ENCODE measurements around the gene DCANP1.
"Not testable (repeated sequence)": the region's sequence is repeated elsewhere in the genome, so short reads cannot be mapped to it uniquely, and the experiment has no call there.

Gene DCANP1, protein sequence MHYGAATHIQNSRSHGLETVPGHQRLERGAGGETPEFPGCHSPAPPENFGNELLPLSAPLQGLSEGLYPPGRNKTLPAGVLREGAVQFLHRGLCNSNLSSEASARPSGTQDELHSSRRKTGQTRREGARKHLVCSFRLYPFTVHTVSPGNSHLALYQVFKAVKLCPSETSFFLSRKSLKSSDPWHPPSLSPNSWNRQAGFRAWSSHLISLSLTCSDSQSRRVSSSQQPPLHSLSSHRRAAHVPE

DNA sequence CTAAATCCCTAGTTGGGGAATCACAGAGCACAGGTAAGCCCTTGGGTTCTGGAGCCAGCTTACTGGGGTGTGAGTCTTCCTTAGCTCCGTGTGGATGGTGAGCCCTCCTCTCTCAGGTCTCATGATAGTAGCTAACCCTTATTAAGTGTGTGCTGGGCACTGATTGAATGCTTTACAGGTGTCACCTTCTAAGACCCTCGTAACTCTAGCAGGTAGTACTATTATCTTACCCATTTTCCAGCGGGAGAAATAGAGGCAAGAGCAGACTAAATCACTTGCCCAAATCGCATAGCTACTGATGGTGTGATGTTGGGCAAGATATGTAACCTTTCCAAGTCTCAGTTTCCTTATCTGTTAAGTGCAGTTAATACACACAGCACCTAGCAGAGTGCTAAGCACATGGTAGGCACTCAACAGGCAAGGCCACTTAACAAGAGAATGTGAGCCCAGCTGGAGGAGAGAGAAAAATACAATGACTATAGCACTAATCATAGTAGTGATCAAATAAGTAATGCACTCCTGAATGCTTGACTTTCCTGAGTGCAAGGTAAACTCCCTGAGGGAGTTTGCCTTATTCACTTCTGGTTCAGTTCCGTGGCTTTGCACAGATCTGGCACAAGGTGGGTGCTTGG is at the start of gene DCANP1:
Gene DCANP1 (minus strand): TSS at position 51 of the 632 bp plus-strand sequence. CDS start 240 bp downstream, outside the sequence.
- DNase-seq (ENCODE audit: low read depth, low spot score), result no peak

DNA sequence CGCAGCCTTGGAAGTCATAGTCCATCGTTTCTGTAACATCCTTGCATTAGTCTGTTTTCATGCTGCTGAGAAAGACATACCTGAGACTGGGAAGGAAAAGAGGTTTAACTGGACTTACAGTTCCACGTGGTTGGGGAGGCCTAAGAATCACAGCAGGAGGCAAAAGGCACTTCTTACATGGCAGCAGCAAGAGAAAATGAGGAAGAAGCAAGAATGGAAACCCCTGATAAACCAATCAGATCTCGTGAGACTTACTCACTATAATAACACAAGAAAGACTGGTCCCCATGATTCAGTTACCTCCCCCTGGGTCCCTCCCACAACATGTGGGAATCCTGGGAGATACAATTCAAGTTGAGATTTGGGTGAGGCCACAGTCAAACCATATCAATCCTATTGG is 48.4 kb upstream of the DCANP1 start:
- not testable (repeated sequence) for DNase-seq (ENCODE audit: low read depth, low spot score)

DNA sequence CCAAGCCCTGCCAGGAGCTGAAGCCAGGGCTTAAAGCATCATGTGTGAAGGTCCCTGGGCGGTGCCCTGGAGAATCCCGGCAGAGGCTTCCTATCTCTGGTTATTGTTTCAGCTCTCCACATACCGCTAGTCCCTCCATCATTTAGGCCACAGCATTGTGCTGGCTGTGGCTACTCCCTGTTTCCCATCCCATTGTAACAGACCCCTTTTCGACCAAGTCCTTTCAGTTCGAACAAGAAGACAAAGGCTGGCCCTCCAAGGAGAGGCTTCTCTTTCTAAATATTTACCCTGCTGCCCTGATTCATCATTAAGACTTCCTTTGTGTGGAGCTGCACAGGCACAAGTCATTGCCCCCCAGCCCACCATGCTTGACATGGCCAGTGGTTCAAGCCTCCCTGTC is 47.0 kb upstream of the DCANP1 start:
- no peak for DNase-seq (ENCODE audit: low read depth, low spot score)

DNA sequence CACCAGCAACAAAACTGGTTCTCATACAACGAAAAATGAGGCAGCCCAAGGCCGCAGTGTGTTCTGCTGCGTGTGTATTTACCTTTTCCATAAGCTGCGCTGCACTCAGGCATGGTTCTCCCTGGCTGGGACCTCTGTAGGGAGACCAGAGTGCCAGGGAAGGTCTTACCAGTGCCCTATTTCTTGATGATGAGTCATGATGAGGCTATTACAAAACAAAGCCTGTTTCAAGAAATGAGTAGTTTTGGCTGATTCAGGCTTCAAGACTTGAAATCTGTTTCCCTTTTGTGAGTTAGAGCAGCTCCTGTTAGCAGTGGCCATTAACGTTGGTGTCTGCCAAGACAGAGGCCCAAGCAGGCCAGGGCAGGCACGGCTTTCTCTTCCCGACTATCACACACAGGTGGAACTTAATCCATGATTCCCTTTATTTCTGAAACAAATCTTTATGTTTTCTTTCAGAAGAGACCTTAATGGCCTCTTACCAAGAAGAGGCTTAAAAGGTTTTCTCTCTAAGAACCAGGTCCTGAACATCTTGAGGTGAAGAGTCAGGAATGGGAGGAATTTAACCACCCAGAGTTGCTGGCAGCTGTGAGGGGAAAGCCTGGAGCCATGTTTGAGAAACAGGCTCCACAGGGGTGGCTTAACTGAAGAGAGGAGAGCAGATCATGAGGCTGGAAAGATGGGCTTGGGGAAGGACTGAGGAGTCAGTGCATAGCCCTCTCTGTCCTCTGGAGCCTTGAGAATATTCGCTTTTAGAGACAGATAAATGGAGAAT is 46.4 kb upstream of the DCANP1 start:
- peak; percentile 85 for DNase-seq (ENCODE audit: low read depth, low spot score)

DNA sequence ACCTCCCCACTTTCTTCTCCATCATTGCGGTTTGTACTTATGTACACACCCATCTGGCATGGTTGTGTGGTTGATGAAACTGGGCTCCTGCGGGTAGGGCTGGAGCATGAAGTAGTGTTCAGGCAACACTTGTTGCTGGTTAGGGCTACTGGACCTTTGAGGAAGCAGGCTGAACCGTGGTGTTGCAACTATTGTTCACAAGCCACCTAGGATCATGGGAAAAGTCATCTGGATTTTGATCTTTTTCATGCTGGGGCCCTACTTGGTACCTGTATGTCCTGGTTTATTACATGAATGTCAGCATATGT is 45.1 kb upstream of the DCANP1 start:
- no peak for DNase-seq (ENCODE audit: low read depth, low spot score)

DNA sequence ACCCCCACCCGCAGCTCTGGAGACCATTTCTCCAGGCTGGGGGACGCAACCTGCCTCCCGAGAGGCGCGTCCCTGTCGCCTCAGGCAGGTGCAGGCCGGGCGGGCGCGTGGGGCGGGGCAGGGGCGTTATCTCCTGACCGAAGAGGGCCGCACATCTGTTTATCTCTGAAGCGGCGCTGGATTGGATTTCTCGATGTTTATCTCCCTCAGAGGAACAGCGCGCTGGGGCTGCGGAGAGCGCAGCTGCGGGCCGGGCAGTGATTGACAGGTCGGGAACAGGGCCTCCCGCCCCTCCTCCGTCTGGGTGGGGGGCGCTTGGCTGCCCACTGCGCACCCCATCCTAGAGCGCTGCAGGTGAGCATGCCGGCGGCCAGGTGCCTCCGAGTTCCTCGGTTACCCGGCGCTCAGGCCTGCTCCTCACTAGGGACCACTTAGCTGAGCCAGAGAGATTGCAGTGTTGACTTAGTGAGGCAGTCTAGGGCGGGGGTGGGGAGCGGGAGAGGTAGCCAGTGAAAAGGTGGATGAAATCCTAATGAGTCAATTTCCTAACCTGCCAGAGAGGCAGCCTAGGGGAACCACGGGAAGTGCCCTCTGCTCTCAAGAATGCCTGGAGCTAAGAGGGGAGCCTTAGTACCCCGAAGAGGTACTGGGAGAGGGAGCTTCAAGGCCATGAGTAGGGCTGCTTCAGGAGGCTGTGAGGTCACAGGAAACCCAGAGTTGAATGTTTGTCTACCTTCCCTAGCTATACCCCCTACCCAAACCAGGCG is 44.6 kb upstream of the DCANP1 start:
- DNase-seq (ENCODE audit: low read depth, low spot score), result no peak

DNA sequence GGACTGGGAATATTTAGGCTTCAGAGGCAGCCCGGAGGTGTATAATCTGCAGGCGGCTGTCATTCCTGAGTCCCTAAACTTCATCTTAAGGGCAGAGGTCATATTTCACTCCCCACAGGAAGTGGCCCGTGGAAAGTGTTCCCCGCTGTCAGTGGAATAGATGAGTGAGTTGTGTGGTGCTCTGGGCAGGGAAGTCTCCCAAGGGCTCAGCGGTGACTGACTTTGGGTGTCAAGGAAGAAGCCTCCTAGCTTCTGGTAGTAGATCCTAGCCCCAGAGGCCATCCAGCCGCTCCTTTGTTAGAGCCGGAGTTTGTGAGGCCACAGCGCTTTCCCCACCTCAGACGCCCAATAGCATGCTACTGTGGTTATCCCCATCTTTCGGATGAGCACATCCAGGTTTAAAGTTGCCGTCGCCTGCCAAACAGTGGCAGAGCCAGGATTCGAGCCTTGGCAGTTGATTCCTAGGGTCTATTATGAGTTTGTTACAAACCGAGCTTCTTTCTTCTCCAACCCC is 43.9 kb upstream of the DCANP1 start:
- DNase-seq (ENCODE audit: low read depth, low spot score), result no peak

DNA sequence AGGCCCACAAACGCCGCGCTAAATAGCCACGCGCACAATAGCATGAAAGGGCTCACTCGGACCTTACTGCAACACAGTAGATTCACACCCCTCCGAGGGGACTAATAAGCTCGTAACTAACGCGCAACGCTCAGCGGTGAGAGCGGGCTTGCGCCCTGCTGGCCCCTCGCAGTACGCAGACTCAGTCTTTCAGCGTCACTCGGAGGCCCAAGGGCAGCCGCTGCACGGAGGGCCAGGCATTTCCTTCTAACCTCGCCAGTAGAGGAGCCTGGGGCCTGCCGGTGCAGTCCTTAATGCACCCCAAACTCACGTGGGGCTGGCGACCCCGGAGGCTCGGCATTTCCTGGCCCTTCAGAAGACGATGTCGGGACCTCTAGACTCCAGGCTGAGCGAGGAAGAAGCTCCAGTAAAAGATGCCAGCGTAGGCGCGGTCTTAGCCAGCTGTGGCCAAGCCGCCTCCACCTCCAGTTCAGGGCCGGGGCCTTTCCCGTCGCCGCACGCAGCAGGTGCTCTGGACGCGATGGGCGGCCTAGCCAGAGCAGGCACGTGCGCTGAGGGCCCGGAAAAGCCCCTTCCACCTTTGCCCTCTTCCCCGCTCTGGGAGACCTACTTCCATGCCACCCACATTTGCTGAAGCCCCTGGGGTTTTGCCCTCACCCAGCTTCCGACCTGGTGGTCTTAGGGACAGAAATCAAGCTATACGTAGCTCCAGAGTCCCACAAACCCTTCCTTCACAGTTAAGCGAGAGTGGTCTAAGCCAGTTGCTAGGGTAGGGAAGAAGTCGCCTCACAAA is 43.3 kb upstream of the DCANP1 start:
- DNase-seq (ENCODE audit: low read depth, low spot score), result no peak

DNA sequence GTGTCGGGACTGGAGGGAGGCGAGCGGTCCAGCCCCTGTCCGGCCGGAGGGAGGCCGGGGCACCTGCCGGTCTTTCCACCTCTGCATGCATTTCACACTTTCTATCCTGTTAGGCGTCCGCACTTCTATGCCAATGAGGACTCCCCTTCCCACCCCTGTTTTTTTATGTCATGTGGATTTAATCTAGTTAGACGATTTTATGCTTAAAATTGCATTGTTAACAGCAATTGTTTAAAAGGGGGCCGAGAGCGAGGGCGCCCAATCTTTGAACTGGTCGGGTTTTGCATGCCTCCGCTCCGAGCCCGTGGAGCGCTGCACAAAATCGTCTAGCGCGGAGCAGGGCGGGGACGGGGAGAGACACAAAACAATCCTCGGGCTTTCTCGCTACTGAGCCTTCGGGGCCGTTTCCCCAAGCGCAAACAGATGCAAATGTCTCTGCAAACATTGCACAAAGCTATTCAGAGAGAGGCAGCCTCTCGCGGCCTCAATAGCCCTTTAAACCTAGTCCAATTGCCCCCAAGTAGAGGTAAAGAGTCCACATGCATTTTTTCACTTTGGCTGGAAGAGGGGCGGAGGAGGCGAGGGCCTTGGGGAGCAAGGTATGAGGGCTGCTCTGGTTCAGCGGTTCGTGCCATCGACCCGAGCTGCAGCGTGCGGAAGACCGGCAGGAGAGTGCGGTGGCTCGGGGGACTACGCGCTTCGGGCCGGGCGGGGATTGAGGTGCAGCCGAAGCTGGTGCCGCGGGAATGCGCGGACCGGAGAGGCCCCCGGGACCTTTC is 42.5 kb upstream of the DCANP1 start:
- DNase-seq (ENCODE audit: low read depth, low spot score), result no peak

DNA sequence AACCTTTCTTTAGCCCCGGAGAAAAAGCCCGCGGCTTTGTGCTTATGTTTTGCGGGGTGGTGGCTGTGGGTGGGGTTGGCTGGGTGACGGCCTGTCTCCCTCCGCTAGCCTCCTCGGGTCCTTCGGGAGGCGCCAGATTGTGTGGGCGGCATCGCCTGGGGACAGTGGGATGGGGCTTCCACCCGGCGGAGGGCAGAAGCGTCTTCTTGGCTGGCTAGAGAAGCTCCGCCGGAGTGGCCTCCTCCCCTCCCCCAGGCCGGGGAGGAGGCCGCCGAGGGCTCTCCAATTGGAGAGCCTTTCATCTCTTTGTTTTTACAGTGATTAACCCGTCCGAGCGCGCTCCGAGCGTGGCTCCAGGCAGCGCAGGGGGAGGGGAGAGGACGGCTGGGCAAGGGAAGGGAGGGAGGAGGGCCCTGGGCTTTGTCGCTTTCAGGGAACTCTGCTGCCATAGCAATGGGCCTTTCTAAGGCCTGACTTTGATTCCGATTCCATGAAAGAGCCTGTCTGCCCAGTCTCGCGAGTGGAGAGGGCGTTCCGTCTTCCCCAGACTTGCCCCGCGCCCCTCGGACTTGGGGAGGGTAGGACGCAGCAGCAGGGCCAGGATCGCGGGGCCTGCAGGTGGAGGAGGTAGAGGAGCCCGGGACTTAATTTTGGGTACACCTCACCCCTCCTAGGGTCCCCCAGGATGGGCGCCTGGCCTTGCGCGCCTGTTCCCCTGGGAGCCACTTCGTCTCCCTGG is 41.7 kb upstream of the DCANP1 start:
- DNase-seq (ENCODE audit: low read depth, low spot score), result peak; percentile 92

DNA sequence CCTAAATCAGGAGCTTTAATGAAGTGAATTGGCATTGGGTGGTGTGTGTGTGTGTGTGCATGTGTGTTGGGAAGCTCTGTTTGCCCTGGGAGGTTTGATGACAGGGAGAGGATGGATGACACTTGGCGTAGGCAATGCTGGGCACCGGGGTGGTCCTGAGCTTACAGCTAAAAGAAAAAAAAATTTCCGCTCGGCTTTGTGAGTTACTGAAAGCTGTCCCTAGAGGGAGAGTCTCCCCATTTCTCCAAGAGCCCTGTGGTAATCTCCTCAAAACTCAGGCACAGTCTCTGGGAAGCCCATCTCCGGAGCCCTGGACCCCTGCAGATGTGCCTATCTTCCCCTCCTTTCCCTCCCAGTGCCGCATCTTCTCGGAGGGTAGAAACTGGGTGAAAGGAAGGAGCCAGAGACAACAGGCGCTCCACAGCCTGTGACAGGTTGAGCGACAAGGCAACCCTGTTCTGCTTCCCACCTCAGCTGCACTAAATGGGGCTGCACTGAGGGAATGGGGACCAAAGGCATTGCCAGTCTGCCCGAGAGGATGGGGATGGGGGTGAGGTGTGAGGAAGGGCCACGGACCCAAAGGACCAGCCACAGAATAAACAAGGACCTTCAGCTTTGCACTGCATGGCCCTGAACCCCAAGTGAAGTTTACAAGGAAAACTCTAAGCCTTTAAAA is 40.8 kb upstream of the DCANP1 start:
- no peak for DNase-seq (ENCODE audit: low read depth, low spot score)

DNA sequence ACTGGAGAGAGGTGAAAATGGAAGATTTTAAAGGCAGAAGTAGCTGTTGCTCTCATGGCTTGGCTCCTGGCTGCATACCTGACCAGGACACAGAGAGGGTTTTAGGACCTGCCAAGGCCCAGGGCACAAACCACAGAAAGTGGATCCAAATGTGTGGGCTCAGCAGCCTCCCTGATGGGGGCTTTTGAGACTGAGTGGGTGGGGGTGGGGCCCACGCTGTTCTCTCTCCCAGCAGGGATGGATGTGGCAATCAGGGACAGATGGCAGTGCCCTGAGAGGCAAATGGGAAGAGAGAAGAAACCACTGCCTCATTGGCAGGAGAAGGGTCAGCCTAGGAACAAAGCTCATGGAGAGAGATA is 39.9 kb upstream of the DCANP1 start:
- DNase-seq (ENCODE audit: low read depth, low spot score), result no peak

DNA sequence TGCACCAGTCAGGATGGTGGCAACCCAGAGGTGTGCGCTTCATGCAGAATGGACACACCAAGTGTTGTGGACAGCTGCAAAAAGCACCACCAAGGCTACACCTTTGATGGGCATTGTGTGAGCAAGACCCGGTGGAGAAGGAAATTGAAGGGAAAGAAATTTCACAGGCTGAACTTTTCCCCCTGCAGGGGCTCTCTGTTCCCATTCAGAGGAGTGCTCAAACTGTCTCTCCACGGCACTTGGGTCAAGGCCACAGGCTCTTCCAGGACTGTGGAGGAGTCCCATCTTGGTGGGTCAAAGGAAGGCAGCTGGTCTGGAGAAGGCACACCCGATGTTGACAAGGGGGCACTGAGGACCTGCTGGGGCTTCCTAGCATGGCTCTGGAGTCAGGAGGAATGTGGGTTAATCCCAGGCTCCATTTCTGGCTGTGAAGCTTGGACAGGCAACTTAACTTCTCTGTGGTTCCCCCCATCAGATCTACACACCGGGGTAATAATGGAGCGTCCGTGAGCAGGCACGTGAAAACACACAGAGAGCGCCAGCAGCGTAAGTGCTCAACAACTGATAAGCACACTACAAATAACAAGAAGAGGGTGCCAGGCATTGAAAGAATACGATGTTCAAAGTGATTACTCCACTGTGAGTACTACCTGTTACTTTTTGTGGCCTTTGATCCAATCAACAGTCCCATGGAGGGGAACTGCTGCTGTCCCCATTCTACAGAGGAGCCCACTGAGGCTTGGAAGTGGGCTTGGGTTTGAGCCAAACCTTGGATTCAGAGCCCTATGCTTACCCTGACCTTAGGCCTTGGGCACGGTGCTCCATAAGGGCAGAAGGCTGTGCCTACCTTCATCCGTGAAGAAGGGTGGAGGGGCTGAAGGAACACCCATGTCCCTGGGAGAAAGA is 39.2 kb upstream of the DCANP1 start:
- DNase-seq (ENCODE audit: low read depth, low spot score), result no peak

DNA sequence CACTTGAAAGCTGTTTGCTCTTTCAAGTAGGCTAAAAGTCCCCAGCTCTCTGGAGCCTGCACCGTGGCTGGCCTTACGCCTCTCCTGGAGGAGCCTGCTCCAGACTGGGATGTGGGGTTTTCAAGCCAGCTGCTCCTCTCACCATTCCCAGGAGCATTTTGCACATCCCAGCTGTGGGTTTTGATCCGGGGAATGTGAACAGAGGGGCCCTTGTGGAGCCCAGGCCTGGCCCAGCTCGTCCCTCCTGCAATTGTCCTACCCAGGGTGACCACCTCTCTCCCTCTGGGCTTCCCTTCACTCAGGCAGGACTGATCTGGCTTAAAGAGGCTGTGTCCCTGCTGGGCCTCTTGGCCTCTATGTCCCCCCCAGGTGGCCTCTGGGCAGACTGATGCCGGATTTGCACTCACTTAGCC is 37.5 kb upstream of the DCANP1 start:
- DNase-seq (ENCODE audit: low read depth, low spot score), result no peak

DNA sequence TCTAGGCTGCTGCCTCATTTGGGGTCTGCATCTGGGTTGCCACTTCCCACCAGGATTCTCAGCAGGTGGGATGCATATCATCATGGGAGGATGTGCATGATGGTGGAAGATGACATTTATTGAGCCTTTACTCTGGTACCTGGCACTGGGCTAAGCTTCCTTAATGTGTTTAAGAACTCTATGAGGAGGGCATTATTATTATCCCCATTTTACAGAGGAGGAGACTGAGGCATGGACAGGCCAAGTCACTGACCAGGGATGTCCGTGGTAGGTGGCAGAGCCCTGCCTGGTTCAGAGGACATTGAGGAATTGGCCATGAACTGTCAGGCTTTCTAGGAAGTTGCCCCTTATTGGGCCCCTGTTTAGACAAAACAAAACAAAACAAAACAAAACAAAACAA is 36.1 kb upstream of the DCANP1 start:
- no peak for DNase-seq (ENCODE audit: low read depth, low spot score)

DNA sequence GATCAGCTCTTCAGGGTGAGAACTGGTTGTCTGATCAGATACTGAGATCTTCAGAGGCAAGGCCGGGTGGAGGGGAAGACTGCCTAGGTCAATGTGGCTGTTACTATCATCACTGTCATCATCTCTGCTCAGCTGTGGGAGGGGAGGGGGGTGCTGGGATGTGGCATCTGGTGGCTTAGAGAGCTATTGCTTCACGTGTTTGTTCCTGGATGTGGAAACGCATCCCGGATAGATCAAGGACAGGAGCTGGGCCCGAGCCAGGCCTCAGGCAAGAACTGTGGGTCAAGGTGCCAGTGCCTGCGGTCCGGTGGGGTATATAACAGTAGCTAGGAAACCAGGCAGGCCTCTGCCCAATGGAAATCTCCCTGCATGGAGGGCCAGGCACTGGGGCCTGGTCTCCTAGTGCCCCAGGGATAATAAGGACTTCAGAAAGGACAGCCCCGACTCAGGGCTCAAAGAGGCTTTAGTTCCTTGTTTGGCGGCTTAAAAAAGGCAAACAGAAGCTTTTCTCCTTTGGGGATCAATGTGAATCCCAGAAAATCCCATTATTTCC is 35.3 kb upstream of the DCANP1 start:
- DNase-seq (ENCODE audit: low read depth, low spot score), result no peak

DNA sequence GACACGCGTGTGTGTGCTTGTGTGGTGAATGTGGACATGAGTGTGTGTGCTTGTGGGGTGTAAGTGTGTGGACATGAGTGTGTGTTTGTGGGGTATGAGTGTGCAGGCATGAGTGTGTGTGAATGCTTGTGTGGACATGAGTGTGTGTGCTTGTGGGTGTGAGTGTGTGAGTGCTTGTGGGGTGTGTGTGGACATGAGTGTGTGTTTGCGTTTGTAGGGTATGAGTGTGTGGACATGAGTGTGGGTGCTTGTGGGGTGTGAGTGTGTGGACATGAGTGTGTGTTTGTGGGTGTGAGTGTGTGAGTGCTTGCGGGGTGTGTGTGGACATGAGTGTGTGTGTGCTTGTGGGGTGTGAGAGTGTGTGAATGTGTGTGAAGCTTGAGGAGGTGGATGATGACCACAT is 34.8 kb upstream of the DCANP1 start:
- no peak for DNase-seq (ENCODE audit: low read depth, low spot score)

DNA sequence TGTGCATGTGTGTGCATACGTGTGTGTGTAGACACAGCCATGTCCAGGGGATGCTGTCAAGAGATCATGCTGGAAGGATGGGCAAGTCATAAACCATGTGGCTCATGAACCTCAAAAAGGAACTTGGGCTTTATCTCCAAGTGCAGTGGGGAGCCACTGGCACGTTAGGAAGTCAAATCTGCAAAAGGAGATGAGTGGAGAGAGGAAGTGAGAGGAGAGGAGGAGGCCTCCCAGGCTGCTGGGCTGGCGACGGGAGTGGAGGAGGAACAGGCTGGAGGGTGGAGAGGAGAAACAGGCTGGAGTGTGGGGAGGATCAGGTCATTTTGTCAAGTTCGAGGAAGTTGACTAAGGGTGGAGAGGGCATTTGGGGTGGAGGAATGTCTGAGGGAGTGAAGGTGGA is 34.2 kb upstream of the DCANP1 start:
- DNase-seq (ENCODE audit: low read depth, low spot score), result no peak

Data from astrocyte of the hippocampus (primary cell).